NCI-H69 (cell line): ENCODE data around the gene CFAP69.
"Not testable (repeated sequence)": the region's sequence is repeated elsewhere in the genome, so short reads cannot be mapped to it uniquely, and the experiment has no call there.

Experiments used
- DNase-seq: peaks from one replicate; lab custom pipeline; 2025; lab: John Stamatoyannopoulos, UW

Gene CFAP69

DNA sequence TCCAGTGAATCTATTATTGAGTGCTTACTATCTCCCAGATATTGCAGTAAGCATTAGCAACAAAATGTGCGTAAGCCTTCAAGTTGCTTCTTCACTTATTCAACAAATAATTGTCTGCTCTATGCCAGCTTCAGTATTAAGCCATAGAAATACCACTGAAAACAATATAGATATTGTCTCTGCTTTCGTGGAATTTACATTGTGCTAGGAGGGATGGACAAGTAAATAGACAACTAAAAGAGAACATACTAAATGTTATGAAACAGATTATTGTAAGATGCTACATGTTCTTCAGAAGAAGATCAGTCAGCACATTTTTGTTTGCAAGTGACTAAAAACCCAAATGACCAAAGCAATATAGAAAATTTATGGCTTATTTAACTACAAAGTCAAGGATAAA, 27.3 kb downstream of the CFAP69 start:
- no peak for DNase-seq

DNA sequence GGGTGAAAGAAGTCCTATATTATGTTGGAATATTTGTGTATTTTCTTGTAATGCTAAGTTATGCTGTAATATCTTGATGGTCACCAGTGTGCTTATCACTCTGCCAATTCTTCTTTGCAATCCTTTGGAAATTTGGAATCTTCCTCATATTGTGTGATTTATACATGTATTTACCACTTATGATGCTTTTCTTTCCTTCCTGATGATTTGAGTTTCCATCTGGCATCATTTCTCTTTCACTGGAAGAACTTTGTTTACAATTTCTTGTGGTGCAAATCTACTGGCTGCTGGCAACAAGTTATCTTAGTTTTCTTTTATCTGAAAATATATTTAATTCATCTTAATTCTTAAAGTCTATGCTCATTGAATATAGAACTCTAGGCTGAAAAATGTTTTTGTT, 29.2 kb downstream of the CFAP69 start:
- no peak for DNase-seq

DNA sequence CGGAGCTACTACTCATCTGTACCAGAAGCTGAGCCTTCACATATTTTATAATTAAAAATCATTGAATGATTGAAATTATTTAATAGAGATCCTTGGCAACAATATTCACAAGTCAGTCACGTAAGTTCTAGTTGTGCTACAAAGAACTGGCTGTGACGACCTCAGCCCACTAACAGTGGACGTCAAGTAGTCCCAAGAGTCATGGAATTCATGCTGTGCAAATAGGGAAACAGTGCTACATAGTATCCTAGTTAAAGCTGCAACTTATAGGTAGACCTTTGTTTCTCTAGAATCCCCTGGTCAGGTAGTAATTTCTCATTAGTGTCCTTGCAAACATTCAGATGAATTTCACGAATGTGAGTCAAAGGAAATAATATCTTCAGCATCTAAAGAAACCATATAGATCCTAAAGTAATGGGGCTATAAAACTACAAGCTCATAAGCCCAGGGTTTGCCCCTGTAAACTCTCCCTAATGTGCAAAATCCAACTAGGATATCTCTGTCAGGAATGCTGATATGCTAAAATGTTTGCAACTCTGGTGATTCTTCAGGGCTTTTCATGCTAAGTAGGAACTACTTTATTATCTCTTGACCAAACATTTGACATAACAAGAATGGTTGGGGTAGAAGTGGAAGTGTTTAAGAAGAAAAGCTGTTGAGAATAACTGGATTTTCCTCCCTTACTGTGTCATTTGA, 31.2 kb downstream of the CFAP69 start:
- no peak for DNase-seq

DNA sequence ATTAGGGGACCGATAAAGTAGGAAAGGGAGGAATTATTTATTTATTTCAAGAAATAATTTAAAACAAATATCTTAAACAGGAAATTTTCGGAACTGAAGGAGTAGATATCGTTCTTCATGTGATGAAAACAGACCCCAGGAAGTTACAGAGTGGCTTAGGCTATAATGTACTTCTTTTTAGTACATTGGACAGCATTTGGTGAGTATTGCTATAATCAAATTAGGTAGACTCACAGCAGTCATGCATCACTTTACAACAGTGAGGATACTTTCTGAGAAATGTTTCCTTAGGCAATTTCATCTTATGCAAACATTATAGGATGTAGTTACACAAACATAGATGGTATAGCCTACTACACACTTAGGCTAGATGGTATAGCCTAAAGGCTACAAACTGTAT, 43.2 kb downstream of the CFAP69 start:
- DNase-seq = no peak

DNA sequence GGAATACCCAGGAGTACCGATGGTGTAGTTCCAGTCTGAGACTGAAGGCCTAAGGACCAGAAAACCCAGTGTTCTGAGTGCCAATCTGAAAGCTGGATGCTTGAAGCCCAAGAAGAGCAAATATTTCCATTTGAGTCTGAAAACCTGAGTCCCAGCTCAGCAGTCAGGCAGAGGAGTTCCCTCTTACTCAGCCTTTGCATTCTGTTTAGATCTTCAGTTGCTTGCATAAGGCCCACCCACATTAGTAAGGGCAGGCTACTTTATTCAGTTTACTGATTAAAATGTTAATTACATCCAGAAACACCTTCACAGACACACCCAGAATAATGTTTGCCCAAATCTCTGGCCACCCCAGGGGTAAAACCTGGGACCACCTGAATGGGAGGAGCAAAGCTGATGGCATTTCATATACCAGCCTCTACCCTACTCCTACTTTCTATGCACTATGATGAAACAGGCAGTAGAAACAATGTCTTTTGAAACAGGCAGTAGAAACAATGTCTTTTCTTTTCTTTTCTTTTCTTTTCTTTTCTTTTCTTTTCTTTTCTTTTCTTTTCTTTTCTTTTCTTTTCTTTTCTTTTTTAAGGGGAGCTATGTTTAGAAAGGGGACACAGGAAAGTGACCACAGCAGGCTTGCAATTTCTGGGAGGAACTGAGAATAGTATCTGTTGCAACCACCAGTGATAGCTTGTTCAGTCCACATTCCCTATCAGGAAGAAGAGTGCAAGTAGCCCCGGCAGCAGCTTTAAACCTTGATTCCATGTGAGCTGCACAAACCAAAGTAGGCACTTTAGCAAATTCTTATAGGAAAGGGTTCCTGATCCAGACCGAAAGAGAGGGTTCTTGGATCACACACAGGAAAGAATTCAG, 45.5 kb downstream of the CFAP69 start:
- DNase-seq = no peak

DNA sequence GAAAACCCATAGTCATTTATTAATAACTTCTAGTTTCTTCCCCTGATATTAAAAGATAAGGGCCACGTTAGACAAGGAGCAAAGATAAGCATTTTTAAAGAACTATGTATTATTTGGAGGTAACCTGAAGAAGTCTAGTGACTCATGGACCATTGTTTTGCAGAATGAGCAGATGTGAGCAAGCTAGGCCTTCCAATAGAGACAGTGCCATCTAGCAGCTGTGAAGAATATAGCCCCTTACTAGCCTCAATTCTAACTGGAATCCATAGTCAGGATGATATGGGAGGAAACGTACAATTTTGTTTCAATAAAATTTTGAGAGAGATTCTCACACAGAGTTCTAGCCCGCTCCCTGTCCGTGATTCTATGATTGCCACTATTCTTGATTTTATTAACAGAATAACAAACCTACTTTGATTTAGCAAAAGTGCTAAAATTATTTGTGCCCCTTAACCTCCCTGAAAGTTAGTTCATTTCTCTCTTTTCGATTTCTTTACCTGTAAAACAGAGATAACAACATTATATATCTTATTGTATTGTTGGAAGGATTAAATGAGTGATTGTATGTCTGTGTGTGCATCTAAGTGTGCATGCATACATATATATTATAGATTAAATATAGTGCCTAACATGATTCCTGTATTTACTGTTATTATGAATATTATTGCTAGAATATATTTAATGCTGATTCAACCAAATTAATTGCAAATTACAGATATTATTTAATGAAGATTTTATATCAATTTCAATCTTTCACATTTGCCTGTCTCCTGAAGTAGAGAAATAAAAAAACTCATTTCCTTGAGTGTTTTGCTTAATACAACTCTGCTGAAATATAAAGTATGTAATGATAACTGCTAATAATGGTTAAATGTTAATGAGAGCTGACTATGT, 53.4 kb downstream of the CFAP69 start:
- DNase-seq = peak; percentile 54

DNA sequence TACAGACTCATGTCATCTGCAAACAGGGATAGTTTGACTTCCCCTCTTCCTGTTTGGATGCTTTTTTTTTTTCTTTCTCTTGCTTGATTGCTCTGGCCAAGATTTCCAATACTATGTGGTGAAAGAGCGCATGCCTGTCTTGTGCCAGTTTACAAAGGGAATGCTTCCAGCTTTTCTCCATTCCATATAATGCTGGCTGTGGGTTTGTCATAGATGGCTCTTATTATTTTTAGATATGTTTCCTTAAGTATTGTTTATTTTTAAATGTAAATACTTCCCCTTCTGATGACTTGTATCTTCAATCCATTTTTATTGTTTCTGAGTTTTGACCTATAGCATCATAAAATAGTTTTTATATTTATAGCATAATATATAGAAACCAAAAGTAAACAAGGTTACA, 58.3 kb downstream of the CFAP69 start:
- DNase-seq = no peak

DNA sequence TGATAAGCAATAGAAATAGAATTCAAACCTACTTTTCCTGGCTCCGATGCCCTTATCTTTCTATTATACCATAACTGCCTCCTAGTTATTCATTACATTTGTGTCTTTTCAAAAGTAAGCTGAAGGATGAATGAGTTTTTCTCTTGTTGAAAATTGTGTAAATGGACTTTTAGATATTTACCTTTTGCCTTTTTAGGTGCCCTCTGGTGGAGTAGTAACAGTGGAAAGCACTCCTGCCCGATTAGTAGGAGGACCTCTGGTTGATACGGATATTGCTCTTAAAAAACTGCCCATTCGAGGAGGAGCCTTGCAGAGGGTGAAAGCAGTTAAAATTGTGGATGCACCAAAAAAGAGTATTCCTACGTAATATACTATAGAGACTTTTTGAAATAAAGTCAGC, 64.9 kb downstream of the CFAP69 start:
- DNase-seq = no peak

DNA sequence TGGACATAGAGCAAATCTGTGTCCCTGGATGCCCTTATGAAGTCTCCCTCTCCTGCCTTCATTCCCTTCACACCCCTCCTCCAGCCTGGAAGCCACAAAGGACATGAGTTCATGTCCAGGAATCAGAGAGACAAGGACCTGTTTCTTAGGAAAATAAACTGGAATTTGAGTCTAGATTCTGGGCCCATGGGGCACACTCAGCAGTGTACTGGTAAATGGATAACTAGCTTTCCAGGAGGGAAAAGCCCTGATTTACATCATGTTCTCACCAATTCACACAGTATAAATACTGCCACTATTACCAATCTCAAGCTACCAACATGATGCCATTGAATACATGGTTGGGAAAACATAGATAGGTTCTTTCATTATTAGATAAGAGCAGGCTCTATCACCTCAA, 66.2 kb downstream of the CFAP69 start:
- no peak for DNase-seq

DNA sequence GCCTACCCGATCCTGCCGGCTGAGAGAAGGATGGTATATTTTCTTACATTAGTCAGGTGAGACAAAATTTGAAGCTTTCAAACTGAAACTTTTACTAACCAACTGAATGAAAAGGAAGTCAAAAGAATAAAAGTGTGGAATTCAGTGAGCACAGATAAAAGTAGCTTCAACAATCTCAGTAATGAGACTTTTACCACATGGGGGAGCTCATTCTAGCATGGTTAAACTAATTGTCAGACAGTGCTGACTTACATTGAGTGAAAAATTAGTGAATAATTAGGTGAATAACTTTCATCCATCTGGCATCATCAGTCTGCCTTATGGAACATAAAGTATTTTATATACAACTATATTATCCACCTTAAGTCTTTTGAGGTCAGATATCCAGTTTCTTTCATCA, 67.8 kb downstream of the CFAP69 start:
- peak; percentile 22 for DNase-seq

DNA sequence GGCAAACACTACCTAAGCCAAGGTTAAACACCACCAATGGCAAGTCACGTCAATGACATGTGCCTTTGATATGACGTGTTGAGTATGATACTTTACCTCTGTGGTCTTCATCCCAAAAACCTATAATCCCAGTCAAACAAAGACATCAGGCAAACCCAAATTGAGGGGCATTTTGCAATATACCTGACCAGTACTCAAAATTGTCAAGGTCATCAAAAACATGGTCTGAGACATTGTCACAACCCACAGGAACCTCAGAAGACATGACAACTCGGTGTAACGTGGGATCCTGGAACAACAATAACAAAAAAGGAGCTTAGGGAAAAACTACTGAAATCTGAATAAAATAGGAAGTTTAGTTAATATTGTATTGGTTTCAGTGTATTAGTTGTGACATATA, 68.9 kb downstream of the CFAP69 start:
- DNase-seq = no peak

DNA sequence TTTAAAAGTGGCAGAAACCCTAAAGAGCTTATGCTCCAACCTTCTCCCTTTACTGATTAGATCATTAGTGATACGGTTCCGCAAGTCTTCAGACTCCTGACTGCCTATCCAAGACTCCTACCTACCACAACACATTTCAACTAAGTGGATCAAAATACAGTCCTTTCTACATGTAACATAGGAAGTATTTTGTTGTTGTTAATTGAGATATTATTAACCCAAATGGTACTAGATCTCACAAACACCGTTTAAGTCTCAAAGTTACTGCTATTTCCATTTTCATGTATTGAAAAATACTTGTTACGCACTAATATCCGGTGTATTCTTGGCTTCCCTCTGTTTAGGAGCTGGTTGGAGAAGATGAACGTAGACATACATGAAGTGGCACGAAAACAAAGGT, 75.0 kb downstream of the CFAP69 start:
- no peak for DNase-seq

DNA sequence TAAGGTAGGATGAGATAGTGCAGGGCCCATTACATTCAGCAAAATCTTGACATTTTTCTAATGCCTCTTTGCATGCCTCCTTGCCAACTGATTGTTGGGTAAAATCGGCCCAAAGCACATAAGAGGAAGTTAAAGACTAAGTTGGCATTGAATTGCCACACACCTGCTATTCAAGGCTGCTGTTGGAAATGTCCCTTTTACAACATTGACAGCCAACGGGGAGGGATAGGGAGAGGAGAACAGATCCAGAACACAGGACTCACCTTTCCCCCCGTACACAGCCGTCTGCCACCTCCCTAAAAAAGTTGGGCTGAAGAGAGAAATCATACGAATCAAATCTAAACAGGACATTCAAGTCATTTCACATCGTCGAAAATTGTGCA, 75.4 kb downstream of the CFAP69 start:
- no peak for DNase-seq

DNA sequence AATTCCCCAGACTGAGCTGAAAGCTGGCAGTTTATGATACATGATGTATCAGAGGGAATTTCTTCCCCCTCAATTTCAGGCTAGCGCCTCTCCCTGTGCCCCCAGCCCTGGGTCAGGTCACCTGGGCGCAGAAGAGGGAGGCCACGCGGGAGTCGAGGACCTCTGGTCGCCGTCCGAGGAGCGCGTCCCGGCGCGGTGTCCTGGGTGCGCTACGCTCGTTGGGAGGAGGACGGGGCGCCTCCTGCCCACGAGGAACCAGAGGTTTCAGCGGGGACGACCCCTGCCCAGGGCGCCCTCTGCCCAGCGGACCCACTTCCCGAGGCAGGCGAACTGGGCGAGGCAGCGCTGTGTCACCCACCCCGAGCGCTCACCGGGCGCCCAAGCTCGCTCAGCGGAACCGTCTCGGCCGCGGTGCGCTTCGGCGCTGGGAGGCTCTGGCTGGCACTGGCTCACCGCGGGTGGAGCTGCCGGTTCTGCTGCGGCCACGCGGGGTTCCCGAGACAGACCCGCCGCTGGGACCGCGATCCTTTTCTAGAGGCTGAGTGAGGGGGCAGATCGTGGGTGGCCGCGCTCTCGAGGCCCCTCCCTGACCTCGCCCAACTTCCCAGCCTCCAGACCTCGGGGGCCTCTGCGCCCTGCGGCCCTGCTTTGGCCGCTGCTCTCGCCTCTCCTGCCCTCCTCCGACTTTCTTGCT, 76.0 kb downstream of the CFAP69 start, which contains the start of gene FAM237B:
FAM237B (minus strand) TSS at position 504 of the 694 bp plus-strand sequence. CDS start 1,556 bp downstream, outside the sequence.
- peak; percentile 50 for DNase-seq

DNA sequence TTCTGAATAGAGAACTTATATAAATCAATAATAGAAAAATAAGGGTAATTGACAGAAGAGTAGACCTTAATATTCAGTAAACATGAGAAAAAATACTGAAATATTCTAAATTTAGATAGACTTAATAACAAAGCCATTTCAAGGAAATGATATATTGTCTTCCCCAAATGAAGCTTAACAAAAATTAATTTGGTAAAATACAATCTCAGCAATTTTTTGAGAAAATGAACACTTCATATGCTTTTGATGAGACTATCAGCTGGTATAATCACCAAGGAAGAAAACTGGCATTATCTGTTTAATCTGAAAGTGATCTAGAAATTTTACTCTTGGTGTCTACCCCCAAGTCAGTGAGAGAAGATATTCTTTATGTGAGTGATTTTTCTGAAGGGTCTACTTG, 77.9 kb downstream of the CFAP69 start:
- DNase-seq = no peak

DNA sequence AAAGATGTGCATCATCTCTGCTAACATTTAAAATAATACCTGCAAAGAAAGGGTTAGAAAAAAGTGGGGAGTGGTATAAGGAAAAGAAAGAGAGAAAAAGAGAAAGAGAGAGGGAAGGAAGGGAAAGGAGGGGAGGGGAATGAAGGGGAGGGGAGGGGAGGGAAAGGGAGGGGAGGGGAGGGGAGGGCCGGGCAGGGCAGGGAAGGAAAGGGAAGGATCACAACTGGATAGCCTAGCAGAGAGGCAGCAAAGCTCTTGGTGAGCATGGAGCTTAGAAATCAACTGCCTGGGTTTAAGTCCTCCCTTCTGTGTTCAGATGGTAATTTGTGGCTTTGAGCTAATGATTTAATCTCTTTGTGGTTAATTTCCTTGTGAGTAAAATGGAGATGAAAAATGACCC, 81.5 kb downstream of the CFAP69 start:
- DNase-seq = no peak

DNA sequence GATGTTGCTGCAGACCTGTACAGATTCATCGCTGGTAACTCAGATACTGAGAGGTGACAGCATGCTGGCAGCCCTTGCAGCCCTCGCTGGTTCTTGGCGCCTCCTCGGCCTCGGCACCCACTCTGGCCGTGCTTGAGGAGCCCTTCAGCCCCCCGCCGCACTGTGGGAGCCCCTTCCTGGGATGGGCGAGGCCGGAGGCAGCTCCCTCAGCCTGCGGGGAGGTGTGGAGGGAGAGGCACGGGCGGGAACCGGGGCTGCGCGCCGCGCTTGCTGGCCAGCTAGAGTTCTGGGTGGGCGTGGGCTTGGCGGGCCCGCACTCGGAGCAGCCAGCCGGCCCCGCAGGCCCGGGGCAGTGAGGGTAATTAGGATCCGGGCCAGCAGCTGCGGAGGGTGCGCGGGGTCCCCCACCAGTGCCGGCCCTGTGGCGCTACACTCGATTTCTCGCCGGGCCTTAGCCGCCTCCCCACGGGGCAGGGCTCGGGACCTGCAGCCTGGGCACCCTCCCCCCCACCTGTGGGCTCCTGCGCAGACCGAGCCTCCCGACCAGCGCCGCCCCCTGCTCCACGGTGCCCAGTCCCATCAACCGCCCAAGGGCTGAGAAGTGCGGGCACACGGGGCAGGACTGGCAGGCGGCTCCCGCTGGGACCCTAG, 89.3 kb downstream of the CFAP69 start:
- no peak for DNase-seq

DNA sequence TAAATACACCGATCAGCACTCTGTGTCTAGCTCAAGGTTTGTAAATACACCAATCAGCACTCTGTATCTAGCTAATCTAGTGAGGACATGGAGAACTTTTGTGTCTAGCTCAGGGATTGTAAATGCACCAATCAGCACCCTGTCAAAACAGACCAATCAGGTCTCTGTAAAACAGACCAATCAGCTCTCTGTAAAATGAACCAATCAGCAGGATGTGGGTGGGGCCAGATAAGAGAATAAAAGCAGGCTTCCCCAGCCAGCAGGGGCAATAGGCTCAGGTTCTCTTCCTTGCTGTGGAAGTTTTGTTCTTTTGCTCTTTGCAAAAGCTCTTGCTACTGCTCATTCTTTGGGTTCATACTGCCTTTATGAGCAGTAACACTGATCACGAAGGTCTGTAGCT, 90.0 kb downstream of the CFAP69 start:
- DNase-seq = not testable (repeated sequence)

DNA sequence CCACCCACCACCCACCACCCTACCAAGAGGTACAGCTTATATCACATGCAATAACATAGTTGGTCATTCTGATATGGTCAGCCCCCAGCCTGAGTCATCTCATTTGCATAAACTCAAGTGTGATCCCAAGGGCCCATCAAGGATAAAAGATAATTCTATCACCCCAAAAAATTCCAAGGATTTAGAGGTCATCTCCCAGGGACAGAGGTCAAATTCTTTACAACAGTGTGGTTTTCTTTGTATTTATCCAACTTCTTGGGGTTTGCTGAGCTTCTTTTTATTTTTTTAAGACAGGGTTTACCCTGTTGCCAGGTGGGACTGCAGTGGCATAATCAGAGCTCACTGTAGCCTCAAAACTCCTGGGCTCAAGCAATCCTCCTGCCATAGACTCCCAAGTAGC, 92.1 kb downstream of the CFAP69 start:
- DNase-seq = no peak

DNA sequence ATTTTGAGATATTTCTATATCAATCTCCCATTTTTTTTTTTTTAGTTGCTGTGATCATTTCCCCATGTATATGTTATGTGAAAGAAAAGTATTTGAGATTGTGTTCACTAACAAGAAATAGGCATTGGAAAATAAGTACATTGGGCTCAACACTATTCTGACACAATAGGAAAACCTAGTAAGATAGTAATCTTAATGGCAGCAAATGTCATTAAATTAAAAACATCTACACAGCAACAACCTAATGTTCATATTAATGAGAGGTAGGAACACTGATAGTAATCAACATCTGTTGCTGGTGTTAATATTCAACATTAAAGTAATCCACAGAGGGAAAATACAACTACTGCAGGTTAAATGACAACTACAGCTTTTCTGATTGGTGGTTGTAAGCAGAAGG, 100.0 kb downstream of the CFAP69 start:
- DNase-seq = no peak

DNA sequence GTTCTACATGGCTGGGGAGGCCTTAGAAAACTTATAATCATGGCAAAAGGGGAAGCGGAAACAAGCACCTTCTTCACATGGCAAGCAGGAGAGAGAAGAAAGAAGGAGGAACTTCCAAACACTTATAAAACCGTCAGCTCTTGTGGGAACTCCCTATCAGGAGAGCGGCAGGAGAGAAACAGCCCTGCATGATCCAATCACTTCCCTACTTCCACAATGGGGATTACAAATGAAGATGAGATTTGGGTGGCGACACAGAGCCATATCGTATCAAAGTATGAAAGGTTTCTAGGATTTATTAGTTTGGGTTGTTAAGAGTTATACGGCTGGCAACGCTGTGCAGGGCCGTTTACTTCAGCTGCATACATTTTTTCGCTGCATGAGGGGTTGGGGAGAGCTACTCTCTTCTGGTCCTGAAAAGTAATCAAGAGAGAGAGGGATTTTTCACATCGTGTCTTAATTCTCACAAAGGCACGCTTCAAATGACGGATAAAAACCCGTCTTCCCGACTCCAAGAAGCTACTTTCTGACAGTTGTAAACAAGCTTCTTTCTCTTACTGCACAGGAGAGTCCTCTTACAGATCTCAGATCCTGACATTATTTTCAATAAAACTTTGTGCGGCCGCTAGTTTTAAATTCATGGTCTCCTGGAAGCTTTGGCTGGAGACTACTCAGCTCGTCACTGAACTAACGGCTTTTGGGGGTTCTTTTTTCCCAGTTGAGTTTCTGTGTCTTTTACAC, 100.8 kb downstream of the CFAP69 start:
- peak; percentile 66 for DNase-seq
